OCI-LY3 (cell line): ENCODE data around the gene CCNI.

ENCODE experiments used
- H2AFZ ChIP-seq: fragments of 200-600, 300-600 bp; shearing (Covaris generic); 2 replicates; pipeline ENCODE4 v1.6.0; 2014; ENCODE audit warnings: antibody characterized with exemption, low read depth, low read length
- H3K27ac ChIP-seq: fragments of 200-600, 300-600 bp; sonication (generic); 2 replicates; pipeline ENCODE4 v1.5.1; 2014; ENCODE audit warnings: mild to moderate bottlenecking, low read length, moderate library complexity, mixed read lengths
- H3K27me3 ChIP-seq: fragments of 200-600, 300-600 bp; sonication (generic); 2 replicates; pipeline ENCODE4 v1.6.1; 2014; ENCODE audit warnings: low read depth, low read length, mixed read lengths
- H3K36me3 ChIP-seq: fragments of 200-600, 300-600 bp; sonication (generic); replicated peaks from 2 replicates; pipeline ENCODE3; 2014; ENCODE audit warnings: low read depth, low read length, mixed read lengths
- H3K4me1 ChIP-seq: fragments of 300-600, 200-600 bp; sonication (generic); 2 replicates; pipeline ENCODE4 v1.6.1; 2014; ENCODE audit warnings: low read length, mixed read lengths
- H3K4me2 ChIP-seq: fragments of 200-600, 300-600 bp; sonication (generic); 2 replicates; pipeline ENCODE4 v1.6.1; 2014; ENCODE audit warnings: low read length, mixed read lengths
- H3K4me3 ChIP-seq: fragments of 300-600, 200-600 bp; sonication (generic); 2 replicates; pipeline ENCODE4 v1.5.1; 2014; ENCODE audit warnings: antibody characterized with exemption, mild to moderate bottlenecking, low read length, moderate library complexity
- H3K79me2 ChIP-seq: fragments of 300-600, 200-600 bp; shearing (Covaris generic); 2 replicates; pipeline ENCODE4 v1.6.1; 2014; ENCODE audit warnings: mild to moderate bottlenecking, low read length, mixed read lengths
- H3K9ac ChIP-seq: fragments of 300-600, 200-600 bp; shearing (Covaris generic); 2 replicates; pipeline ENCODE4 v1.6.0; 2014; ENCODE audit warnings: mild to moderate bottlenecking, low read length, moderate library complexity
- H3K9me3 ChIP-seq: fragments of 200-600, 300-600 bp; shearing (Covaris generic); 2 replicates; pipeline ENCODE4 v1.6.1; 2014; ENCODE audit warnings: low read length, mixed read lengths; ENCODE audit not compliant: insufficient read depth
- H4K20me1 ChIP-seq: fragments of 200-600, 300-600 bp; sonication (generic); 2 replicates; pipeline ENCODE4 v1.6.1; 2016; ENCODE audit warnings: low read length, mixed read lengths; ENCODE audit not compliant: insufficient read depth
- CTCF ChIP-seq: fragments of 200-600, 300-600 bp; sonication (generic); IDR thresholded peaks from 2 replicates; pipeline ENCODE4 v1.5.1; 2014; ENCODE audit warnings: antibody characterized with exemption, low read length, low read depth
- EZH2phosphoT487 ChIP-seq: fragments of 200-600 bp; shearing (Covaris generic); IDR thresholded peaks from 2 replicates; pipeline ENCODE4 v1.6.1; 2018; ENCODE audit warnings: antibody characterized with exemption, mixed run types, low read depth

The CCNI gene

GRCh38 chr4:77075869-77076799 lies at the start of gene CCNI:
Gene CCNI (minus strand): TSS chr4:77075989. CDS start chr4:77066362, 9,627 bp downstream.
- H3K4me1 ChIP-seq = peaks cover 27% of the 10 kb centered on the region
- H3K36me3 ChIP-seq = no peaks in the 10 kb centered on the region

GRCh38 chr4:77124576-77124975 lies 48.8 kb upstream of the CCNI start:
- no peak overlapping the region for H2AFZ ChIP-seq
- H3K4me1 ChIP-seq = peaks cover 65% of the 10 kb centered on the region
- H3K36me3 ChIP-seq = no peaks in the 10 kb centered on the region
- H3K27me3 ChIP-seq = no peaks in the 10 kb centered on the region
- H3K4me3 ChIP-seq = no peak overlapping the region
- H3K9ac ChIP-seq = no peak overlapping the region
- 0 out of 2 replicates have a peak overlapping the region, but pooled peaks have one; percentile 62 for H3K27ac ChIP-seq
- peak overlapping the region; percentile 62 for H3K4me2 ChIP-seq
- H3K9me3 ChIP-seq = no peaks in the 10 kb centered on the region
- no peak for TF ChIP-seq CTCF
- TF ChIP-seq EZH2phosphoT487 = no peak
- no peaks in the 10 kb centered on the region for H3K79me2 ChIP-seq
- no peaks in the 10 kb centered on the region for H4K20me1 ChIP-seq

More at GRCh38 chr4:77075869-77076799, at the start of gene CCNI:
- Histone ChIP-seq H3K9ac (peak within 1 kb of the TSS; percentile 100), H3K9me3 (no peaks in the 10 kb centered on the region), H3K79me2 (peaks cover 52% of the 10 kb centered on the region), H2AFZ (peak within 1 kb of the TSS; percentile 99), H3K4me2 (peak within 1 kb of the TSS; percentile 97), H3K27ac (peak within 1 kb of the TSS; percentile 86), H3K27me3 (no peaks in the 10 kb centered on the region), H3K4me3 (peak within 1 kb of the TSS; percentile 99), H4K20me1 (peaks cover 39% of the 10 kb centered on the region)
- TF ChIP-seq EZH2phosphoT487 (no peak), CTCF (no peak)

DNA sequence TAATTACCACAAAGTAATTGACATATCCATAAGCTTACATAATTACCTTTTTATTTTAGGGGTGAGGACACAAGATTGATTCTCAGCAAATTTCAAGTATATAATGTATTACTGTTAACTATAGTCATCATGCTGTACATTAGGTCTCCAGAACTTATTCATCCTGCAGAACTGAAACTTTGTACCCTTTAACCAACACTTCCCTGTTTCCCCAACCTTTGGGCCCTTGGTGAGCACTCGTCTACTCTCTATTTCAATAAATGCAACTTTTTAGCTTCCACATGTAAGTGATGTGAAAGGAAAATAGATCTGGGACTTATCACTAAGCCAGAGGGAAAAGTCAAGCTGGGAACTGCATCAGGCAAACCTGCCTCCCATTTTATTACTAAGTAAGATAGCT lies 47.6 kb upstream of the CCNI start:
- Histone ChIP-seq H3K9ac (0 out of 2 replicates have a peak overlapping the region, but pooled peaks have one; percentile 15), H4K20me1 (no peaks in the 10 kb centered on the region), H3K4me1 (peaks cover 65% of the 10 kb centered on the region), H3K27ac (peak overlapping the region; percentile 62), H3K9me3 (no peaks in the 10 kb centered on the region), H3K4me2 (peak overlapping the region; percentile 62), H3K36me3 (no peaks in the 10 kb centered on the region), H3K27me3 (no peaks in the 10 kb centered on the region), H2AFZ (no peak overlapping the region), H3K79me2 (no peaks in the 10 kb centered on the region), H3K4me3 (0 out of 2 replicates have a peak overlapping the region, but pooled peaks have one; percentile 19)
- no peak for TF ChIP-seq EZH2phosphoT487

- Histone ChIP-seq H3K9me3 (no peaks in the 10 kb centered on the region), H3K27me3 (no peaks in the 10 kb centered on the region), H3K4me2 (peak overlapping the region; percentile 62; the same call in 1 of the 2 replicates), H3K27ac (no peak overlapping the region), H3K36me3 (no peaks in the 10 kb centered on the region), H3K4me3 (no peak overlapping the region), H2AFZ (no peak overlapping the region), H3K79me2 (no peaks in the 10 kb centered on the region), H3K4me1 (peaks cover 61% of the 10 kb centered on the region), H3K9ac (no peak overlapping the region), H4K20me1 (no peaks in the 10 kb centered on the region)
- TF ChIP-seq CTCF = no peak
- TF ChIP-seq EZH2phosphoT487 = no peak
Observed at GRCh38 chr4:77122656-77123055, 46.9 kb upstream of the CCNI start.
